ENCODE data around the gene IGSF22. TPM values are rescaled to one million over a fixed set of nuclear protein-coding genes. Genes with fewer than 3 reads are reported as not detected.

The IGSF22 gene
- total and polyA plus RNA-seq, 2 of the 13 experiments (the other 11 are each of a cell fraction or from before 2014, with no cell fraction given) = not detected

Other genes with a start within 250 kb of the IGSF22 start
- gene TSG101, start 199.2 kb downstream of the IGSF22 start, total RNA-seq (2016; rRNA removed; fragmentation: Illumina TruSeq; extraction: Trizol) = 69.3 and 96.3 TPM in 2 replicates
- gene TSG101, start 199.2 kb downstream of the IGSF22 start, polyA plus RNA-seq (2011; rRNA removed) = 200 and 206 TPM in 2 replicates
- gene UEVLD, start 137.5 kb downstream of the IGSF22 start, total RNA-seq (2016; rRNA removed; fragmentation: Illumina TruSeq; extraction: Trizol) = 13.7 and 21.1 TPM in 2 replicates
- 5.4 and 5.7 TPM in 2 replicates for gene UEVLD, start 137.5 kb downstream of the IGSF22 start, polyA plus RNA-seq (2011; rRNA removed)
- 4.8 and 5.4 TPM in 2 replicates for gene MISFA, start 126.4 kb downstream of the IGSF22 start, total RNA-seq (2016; rRNA removed; fragmentation: Illumina TruSeq; extraction: Trizol)
- 0.90 and 1.4 TPM in 2 replicates for gene MISFA, start 126.4 kb downstream of the IGSF22 start, polyA plus RNA-seq (2011; rRNA removed)
- gene SPTY2D1, start 91.8 kb downstream of the IGSF22 start, total RNA-seq (2016; rRNA removed; fragmentation: Illumina TruSeq; extraction: Trizol) = 14.8 and 22.2 TPM in 2 replicates
- gene SPTY2D1, start 91.8 kb downstream of the IGSF22 start, polyA plus RNA-seq (2011; rRNA removed) = 5.4 and 6.9 TPM in 2 replicates
- 0.07 TPM in 1 of 2 replicates, not detected in the other for gene TMEM86A, start 27.4 kb downstream of the IGSF22 start, total RNA-seq (2016; rRNA removed; fragmentation: Illumina TruSeq; extraction: Trizol)
- 0.03 and 0.04 TPM in 2 replicates for gene TMEM86A, start 27.4 kb downstream of the IGSF22 start, polyA plus RNA-seq (2011; rRNA removed)
- gene PTPN5, start 65.6 kb upstream of the IGSF22 start, total RNA-seq (2016; rRNA removed; fragmentation: Illumina TruSeq; extraction: Trizol) = not detected in 2 replicates
- not detected in 2 replicates for gene PTPN5, start 65.6 kb upstream of the IGSF22 start, polyA plus RNA-seq (2011; rRNA removed)
- not detected in 2 replicates for gene MRGPRX1, start 213.2 kb upstream of the IGSF22 start, total RNA-seq (2016; rRNA removed; fragmentation: Illumina TruSeq; extraction: Trizol)
- gene MRGPRX1, start 213.2 kb upstream of the IGSF22 start, polyA plus RNA-seq (2011; rRNA removed) = not detected in 2 replicates

Data from HepG2 (cell line).